A549 (cell line): ENCODE measurements around the gene SPATA45.

Experiments used
- FOXS1 ChIP-seq: fragments of 250-450 bp; sonication (Bioruptor Pico); IDR thresholded peaks from 2 replicates; pipeline ENCODE4 v1.5.0; 2020; ENCODE audit warnings: mild to moderate bottlenecking, moderate library complexity
- MYC ChIP-seq: IDR thresholded peaks from 2 replicates; pipeline ENCODE4 v1.6.1; 2012; ENCODE audit warnings: mild to moderate bottlenecking, inconsistent platforms, low read length, improper control_type of control experiment, borderline replicate concordance
- NPAS2 ChIP-seq: fragments of 250-450 bp; sonication (Bioruptor Pico); IDR thresholded peaks from 2 replicates; pipeline ENCODE4 v1.8.0; 2022; ENCODE audit warnings: mild to moderate bottlenecking, moderate library complexity, borderline replicate concordance
- POLR2A ChIP-seq: IDR thresholded peaks from 2 replicates; pipeline ENCODE4 v1.6.1; 2012; ENCODE audit warnings: mild to moderate bottlenecking, low read length
- POLR2AphosphoS2 ChIP-seq: conservative IDR thresholded peaks from 2 replicates; pipeline ENCODE4 v1.6.1; 2012; ENCODE audit warnings: low read length, improper control_type of control experiment, inconsistent platforms
- RAD21 ChIP-seq, 2 experiments: fragments of >200 bp in 1 of 2; sonication (Bioruptor Twin) in 1 of 2; formaldehyde crosslinking in 1 of 2; IDR thresholded peaks in 1 of 2; conservative IDR thresholded peaks in 1 of 2; 2 replicates in 1 of 2; 3 replicates in 1 of 2; pipeline ENCODE4 v1.6.1; 2012 to 2018; ENCODE audit warnings: inconsistent platforms in 1 of 2
- RCOR1 ChIP-seq: fragments of 150-350 bp; IDR thresholded peaks from 2 replicates; pipeline ENCODE4 v1.6.1; 2014; ENCODE audit warnings: antibody characterized with exemption, low read length, low read depth
- RFX5 ChIP-seq: fragments of 450-650 bp; IDR thresholded peaks from 2 replicates; pipeline ENCODE4 v1.7.1; 2014; ENCODE audit warnings: antibody characterized with exemption, mild to moderate bottlenecking, moderate library complexity
- SMC3 ChIP-seq: fragments of >200 bp; sonication (Bioruptor Twin); formaldehyde crosslinking; IDR thresholded peaks from 3 replicates; pipeline ENCODE4 v1.6.1; 2018; ENCODE audit warnings: inconsistent platforms
- TFCP2L1 ChIP-seq: fragments of 250-450 bp; sonication (Bioruptor Pico); IDR thresholded peaks from 2 replicates; pipeline ENCODE4 v1.5.0; 2021; ENCODE audit warnings: mild to moderate bottlenecking
- TF ChIP-seq, protein P1 (sequence below): fragments of >200 bp; sonication (Bioruptor Twin); formaldehyde crosslinking; IDR thresholded peaks from 3 replicates; pipeline ENCODE4 v1.5.1; 2016
- TF ChIP-seq, protein P2 (sequence below): fragments of 450-650 bp; IDR thresholded peaks from 2 replicates; pipeline ENCODE4 v1.6.1; 2014; ENCODE audit warnings: antibody characterized with exemption

- TF ChIP-seq RFX5 (no peak), RCOR1 (no peak), SMC3 (no peak), POLR2A (no peak), RAD21 (conservative IDR thresholded peaks at IDR 0.05 in 1 of 2, IDR thresholded peaks at IDR 0.05 in 1 of 2) (no peak), MYC (no peak), TFCP2L1 (CRISPR knock-in tag) (no peak), FOXS1 (CRISPR knock-in tag) (no peak), NPAS2 (no peak), POLR2AphosphoS2 (no peak)
- TF ChIP-seq, protein P1, sequence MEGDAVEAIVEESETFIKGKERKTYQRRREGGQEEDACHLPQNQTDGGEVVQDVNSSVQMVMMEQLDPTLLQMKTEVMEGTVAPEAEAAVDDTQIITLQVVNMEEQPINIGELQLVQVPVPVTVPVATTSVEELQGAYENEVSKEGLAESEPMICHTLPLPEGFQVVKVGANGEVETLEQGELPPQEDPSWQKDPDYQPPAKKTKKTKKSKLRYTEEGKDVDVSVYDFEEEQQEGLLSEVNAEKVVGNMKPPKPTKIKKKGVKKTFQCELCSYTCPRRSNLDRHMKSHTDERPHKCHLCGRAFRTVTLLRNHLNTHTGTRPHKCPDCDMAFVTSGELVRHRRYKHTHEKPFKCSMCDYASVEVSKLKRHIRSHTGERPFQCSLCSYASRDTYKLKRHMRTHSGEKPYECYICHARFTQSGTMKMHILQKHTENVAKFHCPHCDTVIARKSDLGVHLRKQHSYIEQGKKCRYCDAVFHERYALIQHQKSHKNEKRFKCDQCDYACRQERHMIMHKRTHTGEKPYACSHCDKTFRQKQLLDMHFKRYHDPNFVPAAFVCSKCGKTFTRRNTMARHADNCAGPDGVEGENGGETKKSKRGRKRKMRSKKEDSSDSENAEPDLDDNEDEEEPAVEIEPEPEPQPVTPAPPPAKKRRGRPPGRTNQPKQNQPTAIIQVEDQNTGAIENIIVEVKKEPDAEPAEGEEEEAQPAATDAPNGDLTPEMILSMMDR = no peak
- TF ChIP-seq, protein P2, sequence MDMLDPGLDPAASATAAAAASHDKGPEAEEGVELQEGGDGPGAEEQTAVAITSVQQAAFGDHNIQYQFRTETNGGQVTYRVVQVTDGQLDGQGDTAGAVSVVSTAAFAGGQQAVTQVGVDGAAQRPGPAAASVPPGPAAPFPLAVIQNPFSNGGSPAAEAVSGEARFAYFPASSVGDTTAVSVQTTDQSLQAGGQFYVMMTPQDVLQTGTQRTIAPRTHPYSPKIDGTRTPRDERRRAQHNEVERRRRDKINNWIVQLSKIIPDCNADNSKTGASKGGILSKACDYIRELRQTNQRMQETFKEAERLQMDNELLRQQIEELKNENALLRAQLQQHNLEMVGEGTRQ = no peak
Measured at GRCh38 chr1:212827831-212828278, 19.6 kb downstream of the SPATA45 start.
